Loucy (cell line): ENCODE data around the gene COP1.

Experiments
- H2AFZ ChIP-seq: fragments of 200-600 bp; sonication (generic); 2 replicates; pipeline ENCODE4 v1.6.0; 2016; ENCODE audit warnings: antibody characterized with exemption, mild to moderate bottlenecking, low read length, moderate library complexity
- H3F3A ChIP-seq: fragments of 200-600 bp; 2 replicates; pipeline ENCODE4 v1.6.0; 2016; ENCODE audit warnings: antibody characterized with exemption, low read depth, mild to moderate bottlenecking
- H3K27me3 ChIP-seq: fragments of 200-600 bp; sonication (generic); 2 replicates; pipeline ENCODE4 v1.6.1; 2014; ENCODE audit warnings: low read length, mild to moderate bottlenecking; ENCODE audit not compliant: insufficient read depth, poor library complexity, severe bottlenecking
- H3K36me3 ChIP-seq: fragments of 200-600 bp; sonication (generic); 2 replicates; pipeline ENCODE4 v1.6.1; 2016; ENCODE audit warnings: low read length; ENCODE audit not compliant: insufficient read depth
- H3K4me1 ChIP-seq: fragments of 200-600 bp; sonication (generic); 2 replicates; pipeline ENCODE4 v1.5.1; 2014; ENCODE audit warnings: low read length, mild to moderate bottlenecking; ENCODE audit not compliant: insufficient read depth, poor library complexity, severe bottlenecking
- H3K4me2 ChIP-seq: fragments of 200-600 bp; sonication (generic); 2 replicates; pipeline ENCODE4 v1.6.0; 2014; ENCODE audit warnings: antibody characterized with exemption, low read length, low read depth, mild to moderate bottlenecking; ENCODE audit not compliant: poor library complexity, severe bottlenecking
- H3K4me3 ChIP-seq: fragments of 200-600 bp; sonication (generic); 2 replicates; pipeline ENCODE4 v1.5.1; 2014; ENCODE audit warnings: low read length, mild to moderate bottlenecking, mixed read lengths; ENCODE audit not compliant: poor library complexity, severe bottlenecking
- H3K79me2 ChIP-seq: fragments of 200-600 bp; sonication (generic); 2 replicates; pipeline ENCODE4 v1.6.1; 2014; ENCODE audit warnings: low read length; ENCODE audit not compliant: insufficient read depth
- H3K9ac ChIP-seq: fragments of 200-600 bp; sonication (generic); 2 replicates; pipeline ENCODE4 v1.6.0; 2014; ENCODE audit warnings: mild to moderate bottlenecking, low read depth, low read length, moderate library complexity; ENCODE audit not compliant: poor library complexity, severe bottlenecking
- H3K9me2 ChIP-seq: fragments of 200-600 bp; sonication (generic); replicated peaks from 2 replicates; pipeline ENCODE4 v1.6.1; 2016; ENCODE audit warnings: low read depth, low read length, mixed read lengths
- H3K9me3 ChIP-seq: fragments of 200-600 bp; sonication (generic); 2 replicates; pipeline ENCODE4 v1.6.1; 2014; ENCODE audit warnings: mild to moderate bottlenecking, antibody characterized with exemption, low read length, low read depth; ENCODE audit not compliant: insufficient read depth
- H4K20me1 ChIP-seq: fragments of 200-600 bp; sonication (generic); 2 replicates; pipeline ENCODE4 v1.6.0; 2014; ENCODE audit warnings: antibody characterized with exemption, low read length, mild to moderate bottlenecking; ENCODE audit not compliant: insufficient read depth, poor library complexity, severe bottlenecking
- EZH2phosphoT487 ChIP-seq: fragments of 200-600 bp; IDR thresholded peaks from 2 replicates; pipeline ENCODE4 v1.6.1; 2018; ENCODE audit warnings: antibody characterized with exemption, mild to moderate bottlenecking, moderate library complexity, borderline replicate concordance
- TF ChIP-seq, protein P1 (sequence below): fragments of 200-600 bp; sonication (generic); conservative IDR thresholded peaks from 2 replicates; pipeline ENCODE4 v1.5.1; 2014; ENCODE audit warnings: mild to moderate bottlenecking, antibody characterized with exemption, low read length

COP1 gene

DNA sequence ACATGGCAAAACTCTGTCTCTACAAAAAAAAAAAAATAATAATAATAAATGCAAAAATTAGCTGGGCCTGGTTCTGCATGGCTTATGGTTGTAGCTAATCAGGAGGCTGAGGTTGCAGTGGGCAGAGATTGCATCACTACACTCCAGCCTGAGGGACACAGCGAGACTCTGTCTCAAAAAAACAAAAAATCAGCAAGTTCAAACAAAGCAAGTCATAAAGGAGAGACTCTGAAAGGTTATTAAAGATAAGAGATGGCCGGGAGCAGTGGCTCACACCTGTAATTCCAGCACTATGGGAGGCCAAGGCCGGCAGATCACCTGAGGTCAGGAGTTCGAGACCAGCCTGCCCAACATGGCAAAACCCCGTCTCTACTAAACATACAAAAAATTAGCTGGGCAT is 28.8 kb downstream of the COP1 start:
- Histone ChIP-seq H3K79me2 (peaks cover 73% of the 10 kb centered on the region), H3K36me3 (peaks cover 60% of the 10 kb centered on the region; the same call in 1 of the 2 replicates), H2AFZ (no peak overlapping the region), H4K20me1 (peaks cover 57% of the 10 kb centered on the region), H3K27me3 (no peaks in the 10 kb centered on the region), H3K9ac (no peak overlapping the region), H3K9me2 (no peaks in the 10 kb centered on the region), H3K4me2 (no peak overlapping the region), H3K4me1 (peaks cover 3% of the 10 kb centered on the region), H3K4me3 (no peak overlapping the region), H3F3A (no peaks in the 10 kb centered on the region), H3K9me3 (no peaks in the 10 kb centered on the region)
- no peak for TF ChIP-seq EZH2phosphoT487
- TF ChIP-seq, protein P1, sequence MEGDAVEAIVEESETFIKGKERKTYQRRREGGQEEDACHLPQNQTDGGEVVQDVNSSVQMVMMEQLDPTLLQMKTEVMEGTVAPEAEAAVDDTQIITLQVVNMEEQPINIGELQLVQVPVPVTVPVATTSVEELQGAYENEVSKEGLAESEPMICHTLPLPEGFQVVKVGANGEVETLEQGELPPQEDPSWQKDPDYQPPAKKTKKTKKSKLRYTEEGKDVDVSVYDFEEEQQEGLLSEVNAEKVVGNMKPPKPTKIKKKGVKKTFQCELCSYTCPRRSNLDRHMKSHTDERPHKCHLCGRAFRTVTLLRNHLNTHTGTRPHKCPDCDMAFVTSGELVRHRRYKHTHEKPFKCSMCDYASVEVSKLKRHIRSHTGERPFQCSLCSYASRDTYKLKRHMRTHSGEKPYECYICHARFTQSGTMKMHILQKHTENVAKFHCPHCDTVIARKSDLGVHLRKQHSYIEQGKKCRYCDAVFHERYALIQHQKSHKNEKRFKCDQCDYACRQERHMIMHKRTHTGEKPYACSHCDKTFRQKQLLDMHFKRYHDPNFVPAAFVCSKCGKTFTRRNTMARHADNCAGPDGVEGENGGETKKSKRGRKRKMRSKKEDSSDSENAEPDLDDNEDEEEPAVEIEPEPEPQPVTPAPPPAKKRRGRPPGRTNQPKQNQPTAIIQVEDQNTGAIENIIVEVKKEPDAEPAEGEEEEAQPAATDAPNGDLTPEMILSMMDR = no peak

DNA sequence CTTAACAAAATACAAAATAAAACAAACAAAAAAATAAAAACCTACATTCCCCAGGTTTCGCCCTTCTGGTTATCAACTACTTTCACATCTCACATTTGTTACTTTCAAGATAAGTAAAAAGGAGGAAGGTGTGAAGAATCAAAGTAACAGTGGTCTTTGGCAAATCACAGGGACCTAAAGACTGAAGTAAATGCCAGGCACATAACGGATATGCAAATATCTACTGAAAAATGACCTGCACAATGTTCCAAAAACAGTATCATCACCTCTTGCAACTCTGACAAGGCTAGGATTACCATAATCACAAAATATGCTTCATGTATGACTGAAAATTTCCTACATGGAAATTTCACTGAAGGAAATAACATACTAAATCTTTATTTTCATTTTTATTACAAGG is 29.3 kb downstream of the COP1 start:
- H3K9ac ChIP-seq = no peak overlapping the region
- H3K4me1 ChIP-seq = peaks cover 3% of the 10 kb centered on the region
- H3K36me3 ChIP-seq = peaks cover 61% of the 10 kb centered on the region; the same call in 1 of the 2 replicates
- no peaks in the 10 kb centered on the region for H3K9me2 ChIP-seq
- peaks cover 51% of the 10 kb centered on the region for H4K20me1 ChIP-seq
- H3K27me3 ChIP-seq = no peaks in the 10 kb centered on the region
- TF ChIP-seq EZH2phosphoT487 = no peak
- peaks cover 75% of the 10 kb centered on the region for H3K79me2 ChIP-seq
- H3K4me3 ChIP-seq = no peak overlapping the region
- H3K4me2 ChIP-seq = no peak overlapping the region
- H2AFZ ChIP-seq = no peak overlapping the region
- no peaks in the 10 kb centered on the region for H3F3A ChIP-seq
- no peaks in the 10 kb centered on the region for H3K9me3 ChIP-seq

DNA sequence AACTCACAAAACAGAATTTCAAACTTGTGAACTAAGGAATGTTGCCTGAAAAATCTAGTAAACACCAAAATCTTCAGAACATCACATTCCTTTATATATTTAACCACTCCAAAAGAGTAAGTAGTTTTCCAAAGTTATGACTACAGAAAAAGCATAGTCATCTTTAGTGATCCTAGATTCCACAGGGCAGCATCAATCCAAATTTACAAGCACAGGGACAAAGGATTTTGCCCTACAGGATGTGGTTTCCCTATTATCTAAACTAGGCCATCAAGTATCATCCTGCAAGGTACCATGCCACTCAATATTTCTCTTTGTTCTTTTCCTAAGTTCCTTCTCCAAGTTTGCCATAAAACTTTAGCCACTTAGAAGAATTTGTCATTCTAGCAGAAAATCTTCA is 33.0 kb downstream of the COP1 start:
- no peaks in the 10 kb centered on the region for H3K9me3 ChIP-seq
- TF ChIP-seq EZH2phosphoT487 = no peak
- TF ChIP-seq, protein P1 = no peak
- H3K9me2 ChIP-seq = no peaks in the 10 kb centered on the region
- H3K4me1 ChIP-seq = peaks cover 3% of the 10 kb centered on the region
- H3K79me2 ChIP-seq = peaks cover 68% of the 10 kb centered on the region
- H3K36me3 ChIP-seq = peaks cover 59% of the 10 kb centered on the region
- peaks cover 29% of the 10 kb centered on the region for H4K20me1 ChIP-seq
- H3K4me3 ChIP-seq = no peak overlapping the region
- H2AFZ ChIP-seq = no peak overlapping the region
- no peaks in the 10 kb centered on the region for H3K27me3 ChIP-seq
- no peak overlapping the region for H3K9ac ChIP-seq
- no peaks in the 10 kb centered on the region for H3F3A ChIP-seq
- no peak overlapping the region for H3K4me2 ChIP-seq

DNA sequence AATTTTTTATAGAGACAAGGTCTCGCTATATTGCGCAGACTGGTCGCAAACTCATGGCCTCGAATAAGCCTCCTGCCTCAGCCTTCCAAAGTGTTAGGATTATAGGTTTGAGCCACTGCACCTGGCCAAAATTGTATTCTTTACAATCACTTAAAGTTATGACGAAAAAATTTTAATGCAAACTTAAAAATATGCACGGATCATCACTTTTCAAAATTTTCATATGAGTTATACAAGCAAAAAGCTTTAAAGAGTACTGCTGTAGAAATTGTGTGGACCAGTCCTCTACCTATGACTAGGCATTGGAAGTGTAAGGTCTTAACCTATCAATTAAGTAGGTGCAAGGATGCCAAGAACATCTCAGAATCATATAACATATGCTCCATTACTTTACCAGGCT is 34.9 kb downstream of the COP1 start:
- Histone ChIP-seq H3K4me2 (no peak overlapping the region), H2AFZ (no peak overlapping the region), H3K4me1 (peaks cover 3% of the 10 kb centered on the region), H3K9me3 (no peaks in the 10 kb centered on the region), H4K20me1 (peaks cover 30% of the 10 kb centered on the region), H3K9me2 (no peaks in the 10 kb centered on the region), H3K9ac (no peak overlapping the region), H3K27me3 (no peaks in the 10 kb centered on the region), H3K4me3 (no peak overlapping the region), H3K36me3 (peaks cover 69% of the 10 kb centered on the region), H3F3A (no peaks in the 10 kb centered on the region), H3K79me2 (peaks cover 58% of the 10 kb centered on the region)
- TF ChIP-seq, protein P1 = no peak
- TF ChIP-seq EZH2phosphoT487 = no peak
